HG03558 (cell line): Measurements from ENCODE around the gene SNORC.

Experiments used
- ATAC-seq: cut with Tn5 transposase; IDR thresholded peaks from one replicate; pipeline ENCODE4 v1.9.1; 2021; ENCODE audit warnings: moderate number of reproducible peaks; ENCODE audit not compliant: unreplicated experiment; ENCODE audit errors: extremely low read depth

SNORC gene

GRCh38 chr2:232920055-232920454 lies 50.0 kb downstream of the SNORC start:
- no peak for ATAC-seq

- no peak for ATAC-seq
Measured at GRCh38 chr2:232920760-232921159, 50.7 kb downstream of the SNORC start.

GRCh38 chr2:232924433-232924832 lies 54.4 kb downstream of the SNORC start:
- no peak for ATAC-seq

GRCh38 chr2:232925153-232925820 lies 55.2 kb downstream of the SNORC start:
- no peak for ATAC-seq

- no peak for ATAC-seq
Measured at GRCh38 chr2:232925821-232926156, 55.7 kb downstream of the SNORC start.

- no peak for ATAC-seq
Measured at GRCh38 chr2:232926431-232926939, 56.4 kb downstream of the SNORC start.

GRCh38 chr2:232927032-232927792 lies 57.1 kb downstream of the SNORC start:
- no peak for ATAC-seq

GRCh38 chr2:232927793-232928550 lies 57.9 kb downstream of the SNORC start:
- no peak for ATAC-seq
